Hepatocyte (in vitro differentiated cells): Measurements from ENCODE around the gene DIP2C. TPM values are rescaled to one million over a fixed set of nuclear protein-coding genes. Genes with fewer than 3 reads are reported as not detected.

ENCODE experiments used
- DNase-seq: peaks from one replicate; pipeline ENCODE4 v3.0.0-alpha.2; 2016; ENCODE audit warnings: low spot score
- H2AFZ ChIP-seq: fragments of 200-600 bp; sonication (generic); 2 replicates; pipeline ENCODE4 v1.6.0; 2016; ENCODE audit warnings: antibody characterized with exemption, mild to moderate bottlenecking
- H3K27ac ChIP-seq: fragments of 200-600 bp; sonication (generic); 2 replicates; pipeline ENCODE4 v1.5.1; 2016; ENCODE audit warnings: mild to moderate bottlenecking
- H3K27me3 ChIP-seq: fragments of 200-600 bp; sonication (generic); 2 replicates; pipeline ENCODE4 v1.6.1; 2016
- H3K36me3 ChIP-seq: fragments of 200-600 bp; sonication (generic); replicated peaks from 2 replicates; pipeline ENCODE4 v1.5.1; 2016; ENCODE audit warnings: low read depth; ENCODE audit not compliant: insufficient read depth
- H3K4me1 ChIP-seq: fragments of 200-600 bp; sonication (generic); 2 replicates; pipeline ENCODE4 v1.5.1; 2016; ENCODE audit warnings: mild to moderate bottlenecking, moderate library complexity; ENCODE audit not compliant: insufficient read depth
- H3K4me2 ChIP-seq: fragments of 200-600 bp; sonication (generic); 2 replicates; pipeline ENCODE4 v1.6.0; 2016
- H3K4me3 ChIP-seq: fragments of 200-600 bp; sonication (generic); 2 replicates; pipeline ENCODE4 v1.5.1; 2016; ENCODE audit warnings: mild to moderate bottlenecking
- H3K79me2 ChIP-seq: fragments of 200-600 bp; sonication (generic); 2 replicates; pipeline ENCODE4 v1.6.0; 2017; ENCODE audit warnings: mild to moderate bottlenecking
- H3K9me2 ChIP-seq: fragments of 200-600 bp; sonication (generic); replicated peaks from 2 replicates; pipeline ENCODE4 v1.6.0; 2017; ENCODE audit warnings: mild to moderate bottlenecking; ENCODE audit not compliant: insufficient read depth
- H3K9me3 ChIP-seq: fragments of 200-600 bp; sonication (generic); 2 replicates; pipeline ENCODE4 v1.5.1; 2016; ENCODE audit warnings: low read depth, mild to moderate bottlenecking
- H4K20me1 ChIP-seq: fragments of 200-600 bp; sonication (generic); 2 replicates; pipeline ENCODE4 v1.6.0; 2016; ENCODE audit warnings: mild to moderate bottlenecking; ENCODE audit not compliant: insufficient read depth, poor library complexity, severe bottlenecking
- EZH2 ChIP-seq: fragments of 200-600 bp; sonication (generic); IDR thresholded peaks from 2 replicates; pipeline ENCODE4 v1.6.1; 2016; ENCODE audit warnings: antibody characterized with exemption, mild to moderate bottlenecking, borderline replicate concordance
- EZH2phosphoT487 ChIP-seq: fragments of 200-600 bp; sonication (generic); IDR thresholded peaks from one replicate; pipeline ENCODE4 v1.6.1; 2018; ENCODE audit warnings: antibody characterized with exemption, mild to moderate bottlenecking, low read depth, moderate library complexity; ENCODE audit not compliant: unreplicated experiment, severe bottlenecking
- WGBS: methylation state at CpG from one replicate; pipeline ENCODE4 v1.1.6; 2016; ENCODE audit warnings: low lambda C conversion rate; ENCODE audit errors: missing lambda C conversion rate; 5-methylcytosine and 5-hydroxymethylcytosine counted together
- polyA plus RNA-seq: library from polyadenylated mRNA; unstranded; fragments of >200 nt; fragmentation: Nextera tagmentation; extraction: Ambion mirVana; gene quantifications from 2 replicates; pipeline ENCODE4 v1.2.1, GENCODE V29; 2016
- total RNA-seq: library from RNA; depleted of rRNA; stranded (reverse); fragments of >200 nt; gene quantifications from 2 replicates; pipeline ENCODE4 v1.2.3, GENCODE V29; 2014
- TF ChIP-seq, protein P1 (sequence below): fragments of 200-600 bp; sonication (generic); IDR thresholded peaks from 2 replicates; pipeline ENCODE4 v1.5.1; 2016; ENCODE audit warnings: antibody characterized with exemption, mild to moderate bottlenecking; ENCODE audit not compliant: poor library complexity

The DIP2C gene
- total and polyA plus RNA-seq, 2 experiments from 2014 or later: 11.1 to 12.8 TPM

- no peak for DNase-seq
- Histone ChIP-seq H3K27me3 (no peaks in the 10 kb centered on the region), H3K4me3 (no peak overlapping the region), H3K36me3 (no peaks in the 10 kb centered on the region), H3K4me2 (no peak overlapping the region), H3K4me1 (peaks cover 4% of the 10 kb centered on the region), H3K79me2 (no peaks in the 10 kb centered on the region), H3K9me3 (no peaks in the 10 kb centered on the region), H4K20me1 (no peaks in the 10 kb centered on the region), H3K9me2 (no peaks in the 10 kb centered on the region), H2AFZ (no peak overlapping the region), H3K27ac (no peak overlapping the region)
- TF ChIP-seq, protein P1, sequence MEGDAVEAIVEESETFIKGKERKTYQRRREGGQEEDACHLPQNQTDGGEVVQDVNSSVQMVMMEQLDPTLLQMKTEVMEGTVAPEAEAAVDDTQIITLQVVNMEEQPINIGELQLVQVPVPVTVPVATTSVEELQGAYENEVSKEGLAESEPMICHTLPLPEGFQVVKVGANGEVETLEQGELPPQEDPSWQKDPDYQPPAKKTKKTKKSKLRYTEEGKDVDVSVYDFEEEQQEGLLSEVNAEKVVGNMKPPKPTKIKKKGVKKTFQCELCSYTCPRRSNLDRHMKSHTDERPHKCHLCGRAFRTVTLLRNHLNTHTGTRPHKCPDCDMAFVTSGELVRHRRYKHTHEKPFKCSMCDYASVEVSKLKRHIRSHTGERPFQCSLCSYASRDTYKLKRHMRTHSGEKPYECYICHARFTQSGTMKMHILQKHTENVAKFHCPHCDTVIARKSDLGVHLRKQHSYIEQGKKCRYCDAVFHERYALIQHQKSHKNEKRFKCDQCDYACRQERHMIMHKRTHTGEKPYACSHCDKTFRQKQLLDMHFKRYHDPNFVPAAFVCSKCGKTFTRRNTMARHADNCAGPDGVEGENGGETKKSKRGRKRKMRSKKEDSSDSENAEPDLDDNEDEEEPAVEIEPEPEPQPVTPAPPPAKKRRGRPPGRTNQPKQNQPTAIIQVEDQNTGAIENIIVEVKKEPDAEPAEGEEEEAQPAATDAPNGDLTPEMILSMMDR: no peak
- TF ChIP-seq EZH2 (no peak), EZH2phosphoT487 (no peak)
- WGBS: 78% methylated on average over 25 of the region's 27 CpGs
Measured at GRCh38 chr10:386771-387592, 302.5 kb downstream of the DIP2C start.

- no peak for TF ChIP-seq EZH2
- no peak for TF ChIP-seq EZH2phosphoT487
- TF ChIP-seq, protein P1: no peak
- 94% methylated on average over 31 of the region's 31 CpGs for WGBS
- no peak for DNase-seq
Measured at GRCh38 chr10:385571-386300, 303.7 kb downstream of the DIP2C start.

GRCh38 chr10:384538-385305, 304.7 kb downstream of the DIP2C start:
- TF ChIP-seq, protein P1: no peak
- TF ChIP-seq EZH2 (no peak), EZH2phosphoT487 (no peak)
- no peaks in the 10 kb centered on the region for H3K9me3 ChIP-seq
- peaks cover 4% of the 10 kb centered on the region for H3K4me1 ChIP-seq
- H3K4me3 ChIP-seq: no peak overlapping the region
- no peak overlapping the region for H2AFZ ChIP-seq
- no peaks in the 10 kb centered on the region for H3K27me3 ChIP-seq
- 97% methylated on average over 27 of the region's 27 CpGs for WGBS
- no peaks in the 10 kb centered on the region for H3K9me2 ChIP-seq
- no peak overlapping the region for H3K27ac ChIP-seq
- H4K20me1 ChIP-seq: no peaks in the 10 kb centered on the region
- no peak for DNase-seq
- H3K36me3 ChIP-seq: no peaks in the 10 kb centered on the region
- no peaks in the 10 kb centered on the region for H3K79me2 ChIP-seq
- no peak overlapping the region for H3K4me2 ChIP-seq

More at GRCh38 chr10:385571-386300, 303.7 kb downstream of the DIP2C start:
- no peak overlapping the region for H2AFZ ChIP-seq
- H3K79me2 ChIP-seq: no peaks in the 10 kb centered on the region
- H3K27ac ChIP-seq: no peak overlapping the region
- H3K4me2 ChIP-seq: no peak overlapping the region
- no peaks in the 10 kb centered on the region for H3K36me3 ChIP-seq
- H3K27me3 ChIP-seq: no peaks in the 10 kb centered on the region
- H3K4me3 ChIP-seq: no peak overlapping the region
- no peaks in the 10 kb centered on the region for H4K20me1 ChIP-seq
- no peaks in the 10 kb centered on the region for H3K9me3 ChIP-seq
- no peaks in the 10 kb centered on the region for H3K9me2 ChIP-seq
- peaks cover 4% of the 10 kb centered on the region for H3K4me1 ChIP-seq
